Neural progenitor cell (in vitro differentiated cells): ENCODE data around the gene ZFP57. TPM values are rescaled to one million over a fixed set of nuclear protein-coding genes. Genes with fewer than 3 reads are reported as not detected.

Experiments
- DNase-seq: peaks from one replicate; pipeline ENCODE4 v3.0.0-alpha.2; 2016; ENCODE audit warnings: low spot score
- H2AFZ ChIP-seq: fragments of 200-600 bp; sonication (generic); replicated peaks from 2 replicates; pipeline ENCODE4 v1.6.1; 2016; ENCODE audit warnings: antibody characterized with exemption
- H3F3A ChIP-seq: fragments of 200-600 bp; sonication (generic); 2 replicates; pipeline ENCODE4 v1.6.1; 2016; ENCODE audit warnings: antibody characterized with exemption, low read depth
- H3K27ac ChIP-seq: fragments of 200-600 bp; sonication (generic); 2 replicates; pipeline ENCODE4 v1.5.1; 2016; ENCODE audit warnings: mild to moderate bottlenecking
- H3K27me3 ChIP-seq: fragments of 200-600 bp; sonication (generic); 2 replicates; pipeline ENCODE4 v1.6.1; 2016; ENCODE audit warnings: mild to moderate bottlenecking, moderate library complexity
- H3K36me3 ChIP-seq: fragments of 200-600 bp; sonication (generic); 2 replicates; pipeline ENCODE4 v1.5.1; 2016
- H3K4me1 ChIP-seq: fragments of 200-600 bp; sonication (generic); 2 replicates; pipeline ENCODE4 v1.6.1; 2016; ENCODE audit warnings: mixed run types
- H3K4me2 ChIP-seq: fragments of 200-600 bp; sonication (generic); 2 replicates; pipeline ENCODE4 v1.6.1; 2016
- H3K4me3 ChIP-seq: fragments of 200-600 bp; sonication (generic); 2 replicates; pipeline ENCODE4 v1.5.1; 2016
- H3K79me2 ChIP-seq: fragments of 200-600 bp; sonication (generic); 2 replicates; pipeline ENCODE4 v1.6.1; 2016; ENCODE audit warnings: low read depth
- H3K9ac ChIP-seq: fragments of 200-600 bp; sonication (generic); 2 replicates; pipeline ENCODE4 v1.6.1; 2016
- H3K9me3 ChIP-seq: fragments of 200-600 bp; sonication (generic); 2 replicates; pipeline ENCODE4 v1.5.1; 2016; ENCODE audit warnings: low read depth
- H4K20me1 ChIP-seq: fragments of 200-600 bp; sonication (generic); 2 replicates; pipeline ENCODE4 v1.6.1; 2016; ENCODE audit warnings: low read depth
- H3K27ac Mint-ChIP-seq: 3 replicates; pipeline ENCODE4 v1.8.0; 2021; ENCODE audit warnings: mixed read lengths
- H3K27me3 Mint-ChIP-seq: 2 replicates; pipeline ENCODE4 v1.8.0; 2022; ENCODE audit warnings: low read depth, mild to moderate bottlenecking, inconsistent platforms, moderate library complexity, mixed read lengths; ENCODE audit not compliant: insufficient read depth
- H3K36me3 Mint-ChIP-seq: 3 replicates; pipeline ENCODE4 v1.8.0; 2021; ENCODE audit warnings: mixed read lengths
- H3K4me1 Mint-ChIP-seq: 3 replicates; pipeline ENCODE4 v1.8.0; 2021; ENCODE audit warnings: mixed read lengths
- H3K4me3 Mint-ChIP-seq: 3 replicates; pipeline ENCODE4 v1.8.0; 2021; ENCODE audit warnings: mild to moderate bottlenecking, moderate library complexity, mixed read lengths
- H3K9me3 Mint-ChIP-seq: 3 replicates; pipeline ENCODE4 v1.8.0; 2020; ENCODE audit warnings: mixed read lengths
- EZH2 ChIP-seq: fragments of 200-600 bp; sonication (generic); IDR thresholded peaks from 2 replicates; pipeline ENCODE4 v1.6.1; 2017; ENCODE audit warnings: antibody characterized with exemption, mild to moderate bottlenecking, moderate library complexity
- EZH2phosphoT487 ChIP-seq: fragments of 200-600 bp; sonication (generic); IDR thresholded peaks from 2 replicates; pipeline ENCODE4 v1.6.1; 2017; ENCODE audit warnings: antibody characterized with exemption
- total RNA-seq: library from RNA; depleted of rRNA; stranded (reverse); fragments of >200 nt; gene quantifications from 2 replicates; pipeline ENCODE4 v1.2.3, GENCODE V29; 2015; ENCODE audit warnings: low replicate concordance
- TF ChIP-seq, protein P1 (sequence below): fragments of 200-600 bp; sonication (generic); IDR thresholded peaks from 2 replicates; pipeline ENCODE4 v1.5.1; 2017; ENCODE audit warnings: antibody characterized with exemption, mild to moderate bottlenecking

Gene ZFP57
- total RNA-seq, 1 donor from 2014 or later = not detected

GRCh38 chr6:29728875-29729270 lies 47.9 kb upstream of the ZFP57 start:
- H3K27me3 Mint-ChIP-seq = peaks cover 22% of the 10 kb centered on the region
- no peak overlapping the region for H3K27ac ChIP-seq
- H3F3A ChIP-seq = no peaks in the 10 kb centered on the region
- H3K79me2 ChIP-seq = no peaks in the 10 kb centered on the region
- no peak overlapping the region for H3K27ac Mint-ChIP-seq
- no peak overlapping the region for H3K4me3 ChIP-seq
- no peaks in the 10 kb centered on the region for H3K4me1 Mint-ChIP-seq
- H3K36me3 Mint-ChIP-seq = no peaks in the 10 kb centered on the region
- no peak overlapping the region for H2AFZ ChIP-seq
- H3K9me3 ChIP-seq = no peaks in the 10 kb centered on the region
- no peaks in the 10 kb centered on the region for H3K36me3 ChIP-seq
- TF ChIP-seq EZH2 = no peak
- no peak for TF ChIP-seq EZH2phosphoT487
- TF ChIP-seq, protein P1, sequence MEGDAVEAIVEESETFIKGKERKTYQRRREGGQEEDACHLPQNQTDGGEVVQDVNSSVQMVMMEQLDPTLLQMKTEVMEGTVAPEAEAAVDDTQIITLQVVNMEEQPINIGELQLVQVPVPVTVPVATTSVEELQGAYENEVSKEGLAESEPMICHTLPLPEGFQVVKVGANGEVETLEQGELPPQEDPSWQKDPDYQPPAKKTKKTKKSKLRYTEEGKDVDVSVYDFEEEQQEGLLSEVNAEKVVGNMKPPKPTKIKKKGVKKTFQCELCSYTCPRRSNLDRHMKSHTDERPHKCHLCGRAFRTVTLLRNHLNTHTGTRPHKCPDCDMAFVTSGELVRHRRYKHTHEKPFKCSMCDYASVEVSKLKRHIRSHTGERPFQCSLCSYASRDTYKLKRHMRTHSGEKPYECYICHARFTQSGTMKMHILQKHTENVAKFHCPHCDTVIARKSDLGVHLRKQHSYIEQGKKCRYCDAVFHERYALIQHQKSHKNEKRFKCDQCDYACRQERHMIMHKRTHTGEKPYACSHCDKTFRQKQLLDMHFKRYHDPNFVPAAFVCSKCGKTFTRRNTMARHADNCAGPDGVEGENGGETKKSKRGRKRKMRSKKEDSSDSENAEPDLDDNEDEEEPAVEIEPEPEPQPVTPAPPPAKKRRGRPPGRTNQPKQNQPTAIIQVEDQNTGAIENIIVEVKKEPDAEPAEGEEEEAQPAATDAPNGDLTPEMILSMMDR = no peak
- no peak for DNase-seq
- no peak overlapping the region for H3K9ac ChIP-seq
- H4K20me1 ChIP-seq = peaks cover 3% of the 10 kb centered on the region
- H3K4me1 ChIP-seq = no peaks in the 10 kb centered on the region
- H3K27me3 ChIP-seq = peaks cover 52% of the 10 kb centered on the region
- H3K4me2 ChIP-seq = no peak overlapping the region
- no peaks in the 10 kb centered on the region for H3K9me3 Mint-ChIP-seq
- no peak overlapping the region for H3K4me3 Mint-ChIP-seq

DNA sequence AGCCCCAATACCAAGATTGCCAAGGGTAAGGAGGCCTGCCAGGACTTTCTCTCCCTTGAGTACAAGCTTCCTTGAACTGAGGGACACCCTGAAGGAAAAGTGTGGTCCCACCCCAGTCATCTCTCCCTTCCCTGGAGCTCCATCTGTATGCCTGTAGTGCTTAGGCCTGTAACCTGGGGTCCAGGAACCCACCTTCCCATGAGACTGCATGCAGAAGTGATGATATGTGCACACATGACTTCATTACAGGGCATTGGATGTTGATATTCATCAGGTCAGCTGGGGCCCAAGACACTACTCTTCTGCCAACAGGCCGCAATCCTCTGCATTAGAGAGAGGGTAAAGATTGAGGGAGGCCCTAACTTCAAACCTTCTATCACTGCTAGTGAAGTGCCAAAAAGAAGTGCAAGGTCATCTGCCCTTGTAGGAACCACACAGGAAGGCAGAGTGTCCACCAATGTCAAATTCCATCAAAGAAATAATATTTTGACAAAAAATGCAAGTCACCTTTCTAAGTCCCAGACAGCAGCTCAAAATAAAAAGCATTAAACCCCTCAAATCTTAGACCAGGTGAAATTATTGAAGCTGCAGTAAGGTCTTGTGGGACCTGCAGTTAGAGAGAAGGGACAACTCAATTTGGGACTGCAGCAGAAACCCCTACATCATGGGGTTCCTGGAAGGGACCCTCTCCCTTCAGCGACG lies 47.4 kb upstream of the ZFP57 start:
- H3K9ac ChIP-seq = no peak overlapping the region

DNA sequence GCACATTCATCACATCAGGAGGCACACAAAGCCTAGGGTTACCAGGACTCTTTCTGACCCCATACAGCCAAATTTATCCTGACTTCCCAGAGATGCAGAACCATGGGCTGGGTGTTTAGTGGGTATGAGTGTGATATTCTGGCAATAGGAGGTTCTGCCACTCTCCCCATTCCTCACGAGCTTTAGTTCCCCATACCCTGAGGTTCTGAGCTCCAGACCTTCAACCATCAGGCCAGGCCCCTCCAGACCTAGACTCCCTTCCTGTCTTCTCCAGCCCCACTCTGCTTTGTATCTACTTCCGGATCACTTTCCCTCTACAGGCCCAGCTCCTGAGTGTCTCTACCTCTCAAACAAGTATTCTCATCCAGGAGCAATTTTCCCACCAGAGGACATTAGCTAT lies 46.7 kb upstream of the ZFP57 start:
- TF ChIP-seq EZH2phosphoT487 (no peak), EZH2 (no peak)
- TF ChIP-seq, protein P1 = no peak
- H3F3A ChIP-seq = no peaks in the 10 kb centered on the region
- peaks cover 2% of the 10 kb centered on the region for H3K9me3 Mint-ChIP-seq
- no peak overlapping the region for H3K4me2 ChIP-seq
- H3K4me3 Mint-ChIP-seq = no peak overlapping the region
- H3K27ac Mint-ChIP-seq = no peak overlapping the region
- H3K9me3 ChIP-seq = no peaks in the 10 kb centered on the region
- DNase-seq = no peak
- H3K4me1 ChIP-seq = no peaks in the 10 kb centered on the region
- peaks cover 30% of the 10 kb centered on the region for H3K27me3 Mint-ChIP-seq
- no peaks in the 10 kb centered on the region for H3K79me2 ChIP-seq
- no peak overlapping the region for H3K9ac ChIP-seq
- peaks cover 3% of the 10 kb centered on the region for H4K20me1 ChIP-seq
- H3K36me3 ChIP-seq = no peaks in the 10 kb centered on the region
- no peak overlapping the region for H3K27ac ChIP-seq
- no peaks in the 10 kb centered on the region for H3K36me3 Mint-ChIP-seq
- no peaks in the 10 kb centered on the region for H3K4me1 Mint-ChIP-seq
- no peak overlapping the region for H3K4me3 ChIP-seq
- H2AFZ ChIP-seq = no peak overlapping the region
- H3K27me3 ChIP-seq = peaks cover 64% of the 10 kb centered on the region

More for the DNA sequence above, 47.4 kb upstream of the ZFP57 start:
- no peaks in the 10 kb centered on the region for H3K36me3 Mint-ChIP-seq
- Histone ChIP-seq H3K79me2 (no peaks in the 10 kb centered on the region), H3K4me1 (no peaks in the 10 kb centered on the region), H3K4me3 (no peak overlapping the region), H3K27me3 (peaks cover 58% of the 10 kb centered on the region), H3F3A (no peaks in the 10 kb centered on the region), H3K27ac (no peak overlapping the region), H4K20me1 (peaks cover 3% of the 10 kb centered on the region), H3K9me3 (no peaks in the 10 kb centered on the region), H3K36me3 (no peaks in the 10 kb centered on the region), H2AFZ (no peak overlapping the region), H3K4me2 (no peak overlapping the region)
- DNase-seq = no peak
- peaks cover 23% of the 10 kb centered on the region for H3K27me3 Mint-ChIP-seq
- H3K9me3 Mint-ChIP-seq = no peaks in the 10 kb centered on the region
- H3K4me1 Mint-ChIP-seq = no peaks in the 10 kb centered on the region
- TF ChIP-seq EZH2 = no peak
- TF ChIP-seq, protein P1 = no peak
- TF ChIP-seq EZH2phosphoT487 = no peak
- H3K4me3 Mint-ChIP-seq = no peak overlapping the region
- no peak overlapping the region for H3K27ac Mint-ChIP-seq
